Endothelial cell of umbilical vein (primary cell): ENCODE results near the gene TSPAN17.

Experiments
- CTCF ChIP-seq, 2 donors: IDR thresholded peaks; 1 replicate in 1 of 2; 2 replicates in 1 of 2; pipeline ENCODE4 v1.5.1; 2011; ENCODE audit warnings: low read length in 2 of 2, mild to moderate bottlenecking in 2 of 2, moderate library complexity in 2 of 2, control low read depth in 1 of 2, inconsistent platforms in 1 of 2, low read depth in 1 of 2; ENCODE audit not compliant: insufficient read depth in 1 of 2; ENCODE audit errors: extremely low read depth in 1 of 2
- MAX ChIP-seq: IDR thresholded peaks from 2 replicates; pipeline ENCODE4 v1.6.1; 2011; ENCODE audit not compliant: insufficient read depth, insufficient read length

GRCh38 chr5:176624142-176624541, 23.1 kb upstream of the TSPAN17 start:
- TF ChIP-seq MAX: no peak
- no peak for TF ChIP-seq CTCF (IDR thresholded peaks at IDR 0.05; ENCODE audit: extremely low read depth in 1 of 2, insufficient read depth in 1 of 2, low read depth in 1 of 2, low read length in 2 of 2)
